GM23248 (cell line): ENCODE measurements around the gene CLEC18A. TPM values are rescaled to one million over a fixed set of nuclear protein-coding genes. Genes with fewer than 3 reads are reported as not detected.
"Not testable (repeated sequence)": the region's sequence is repeated elsewhere in the genome, so short reads cannot be mapped to it uniquely, and the experiment has no call there.

Experiments used
- DNase-seq: peaks from one replicate; pipeline ENCODE4 v3.0.0-alpha.2; 2015
- H2AFZ ChIP-seq: fragments of 200-600 bp; sonication (generic); 2 replicates; pipeline ENCODE4 v1.6.1; 2016; ENCODE audit warnings: antibody characterized with exemption
- H3F3A ChIP-seq: fragments of 200-600 bp; sonication (generic); 2 replicates; pipeline ENCODE4 v1.6.1; 2016; ENCODE audit warnings: mild to moderate bottlenecking, antibody characterized with exemption, mixed run types; ENCODE audit not compliant: insufficient read depth
- H3K27ac ChIP-seq: fragments of 200-600 bp; sonication (generic); 2 replicates; pipeline ENCODE4 v1.5.1; 2016; ENCODE audit warnings: mild to moderate bottlenecking
- H3K27me3 ChIP-seq: fragments of 200-600 bp; sonication (generic); replicated peaks from 2 replicates; pipeline ENCODE4 v1.6.1; 2016; ENCODE audit warnings: mild to moderate bottlenecking; ENCODE audit not compliant: insufficient read depth
- H3K36me3 ChIP-seq: fragments of 200-600 bp; sonication (generic); 2 replicates; pipeline ENCODE4 v1.6.1; 2016; ENCODE audit warnings: low read depth, mild to moderate bottlenecking
- H3K4me1 ChIP-seq: fragments of 200-600 bp; sonication (generic); 2 replicates; pipeline ENCODE4 v1.6.1; 2016; ENCODE audit warnings: mild to moderate bottlenecking; ENCODE audit not compliant: insufficient read depth
- H3K4me2 ChIP-seq: fragments of 200-600 bp; sonication (generic); one replicate; pipeline ENCODE4 v1.6.1; 2016; ENCODE audit warnings: mild to moderate bottlenecking; ENCODE audit not compliant: unreplicated experiment
- H3K4me3 ChIP-seq: fragments of 200-600 bp; sonication (generic); 2 replicates; pipeline ENCODE4 v1.5.1; 2016; ENCODE audit warnings: mild to moderate bottlenecking
- H3K79me2 ChIP-seq: fragments of 200-600 bp; sonication (generic); 2 replicates; pipeline ENCODE4 v1.6.1; 2016; ENCODE audit warnings: mild to moderate bottlenecking; ENCODE audit not compliant: insufficient read depth
- H3K9ac ChIP-seq: fragments of 200-600 bp; sonication (generic); 2 replicates; pipeline ENCODE4 v1.6.1; 2016; ENCODE audit warnings: mild to moderate bottlenecking
- H3K9me2 ChIP-seq: fragments of 200-600 bp; sonication (generic); 2 replicates; pipeline ENCODE4 v1.6.1; 2016; ENCODE audit warnings: mixed run types, mild to moderate bottlenecking, moderate library complexity; ENCODE audit not compliant: insufficient read depth
- H3K9me3 ChIP-seq: fragments of 200-600 bp; sonication (generic); one replicate; pipeline ENCODE4 v1.6.1; 2017; ENCODE audit warnings: low read depth
- H4K20me1 ChIP-seq: fragments of 200-600 bp; sonication (generic); 2 replicates; pipeline ENCODE4 v1.6.0; 2016; ENCODE audit not compliant: insufficient read depth
- EZH2 ChIP-seq: fragments of 200-600 bp; sonication (generic); IDR thresholded peaks from 2 replicates; pipeline ENCODE4 v1.6.1; 2018; ENCODE audit warnings: antibody characterized with exemption, mild to moderate bottlenecking; ENCODE audit not compliant: insufficient read depth, poor library complexity, severe bottlenecking
- EZH2phosphoT487 ChIP-seq: fragments of 200-600 bp; sonication (generic); IDR thresholded peaks from 2 replicates; pipeline ENCODE4 v1.6.1; 2018; ENCODE audit warnings: antibody characterized with exemption, moderate library complexity, mild to moderate bottlenecking, low read depth; ENCODE audit not compliant: insufficient read depth
- WGBS, 2 experiments: methylation state at CpG; one replicate each; pipeline ENCODE4 v1.1.6; 2015 to 2017; ENCODE audit warnings: low lambda C conversion rate in 2 of 2, low coverage in 1 of 2; ENCODE audit errors: missing lambda C conversion rate in 2 of 2; 5-methylcytosine and 5-hydroxymethylcytosine counted together
- in situ Hi-C: fragments of 300-500 bp; cut with MboI; formaldehyde crosslinking; loops from 2 replicates; pipeline ENCODE4 v1.15.0; 2020
- polyA plus RNA-seq: library from polyadenylated mRNA; unstranded; fragments of >200 nt; fragmentation: Nextera tagmentation; extraction: Ambion mirVana; gene quantifications from 2 replicates; pipeline ENCODE4 v1.2.1, GENCODE V29; 2016
- total RNA-seq: library from RNA; depleted of rRNA; stranded (reverse); fragments of >200 nt; shearing (Covaris generic); gene quantifications from 2 replicates; pipeline ENCODE4 v1.2.3, GENCODE V29; 2014; rRNA removed

Gene CLEC18A
- total RNA-seq (0.43 TPM in 1 of 2 replicates, not detected in the other), polyA plus RNA-seq (0.10 and 0.13 TPM in 2 replicates)

- H4K20me1 ChIP-seq, H3K27ac ChIP-seq, H3F3A ChIP-seq, H3K4me3 ChIP-seq, in situ Hi-C loops, H3K36me3 ChIP-seq, H3K9me2 ChIP-seq, H2AFZ ChIP-seq, H3K4me2 ChIP-seq, H3K9ac ChIP-seq, H3K79me2 ChIP-seq, H3K27me3 ChIP-seq, H3K4me1 ChIP-seq, DNase-seq, H3K9me3 ChIP-seq: not testable (repeated sequence)
- 83 to 94% methylated on average over 1 to 4 of the region's 26 CpGs for WGBS, 2 experiments
Observed at GRCh38 chr16:69951017-69951671, at the start of gene CLEC18A. CLEC18A (plus strand) TSS chr16:69951334; CDS start chr16:69951367, 33 bp downstream.

GRCh38 chr16:69903865-69904415, 47.2 kb upstream of the CLEC18A start:
- in situ Hi-C loops: no loop called here
- Histone ChIP-seq H3K4me2 (no peak overlapping the region), H3K4me1 (peaks cover 27% of the 10 kb centered on the region), H2AFZ (no peak overlapping the region), H3K9me3 (no peaks in the 10 kb centered on the region), H3K36me3 (no peaks in the 10 kb centered on the region), H4K20me1 (no peaks in the 10 kb centered on the region), H3K27ac (no peak overlapping the region), H3F3A (peaks cover 12% of the 10 kb centered on the region; the same call in 1 of the 2 replicates), H3K27me3 (no peaks in the 10 kb centered on the region), H3K9me2 (no peaks in the 10 kb centered on the region), H3K4me3 (no peak overlapping the region), H3K79me2 (no peaks in the 10 kb centered on the region), H3K9ac (no peak overlapping the region)
- no peak for TF ChIP-seq EZH2
- no peak for TF ChIP-seq EZH2phosphoT487
- 60 to 61% methylated on average over 8 of the region's 8 CpGs for WGBS, 2 experiments
- no peak for DNase-seq

- 67% methylated on average over 9 of the region's 9 CpGs for WGBS, 2 experiments
- no peak overlapping the region for H3K27ac ChIP-seq
- H3K9me2 ChIP-seq: no peaks in the 10 kb centered on the region
- H2AFZ ChIP-seq: no peak overlapping the region
- peaks cover 27% of the 10 kb centered on the region for H3K4me1 ChIP-seq
- H3K79me2 ChIP-seq: no peaks in the 10 kb centered on the region
- H3K4me2 ChIP-seq: no peak overlapping the region
- peaks cover 12% of the 10 kb centered on the region; the same call in 1 of the 2 replicates for H3F3A ChIP-seq
- no peaks in the 10 kb centered on the region for H4K20me1 ChIP-seq
- no peak overlapping the region for H3K9ac ChIP-seq
- H3K27me3 ChIP-seq: no peaks in the 10 kb centered on the region
- no peaks in the 10 kb centered on the region for H3K36me3 ChIP-seq
- H3K4me3 ChIP-seq: no peak overlapping the region
- in situ Hi-C loops: no loop called here
- H3K9me3 ChIP-seq: no peaks in the 10 kb centered on the region
- no peak for TF ChIP-seq EZH2
- no peak for TF ChIP-seq EZH2phosphoT487
- DNase-seq: no peak
Observed at GRCh38 chr16:69904495-69905170, 46.5 kb upstream of the CLEC18A start.

- no peak overlapping the region for H2AFZ ChIP-seq
- H4K20me1 ChIP-seq: no peaks in the 10 kb centered on the region
- no peak overlapping the region for H3K27ac ChIP-seq
- in situ Hi-C loops: no loop called here
- no peaks in the 10 kb centered on the region for H3K36me3 ChIP-seq
- H3F3A ChIP-seq: peaks cover 12% of the 10 kb centered on the region; the same call in 1 of the 2 replicates
- H3K4me1 ChIP-seq: peaks cover 27% of the 10 kb centered on the region
- no peak for TF ChIP-seq EZH2phosphoT487
- no peak for TF ChIP-seq EZH2
- H3K9me3 ChIP-seq: no peaks in the 10 kb centered on the region
- no peak for DNase-seq
- no peaks in the 10 kb centered on the region for H3K79me2 ChIP-seq
- WGBS, 2 experiments: 56 to 61% methylated on average over 2 of the region's 2 CpGs
- no peaks in the 10 kb centered on the region for H3K27me3 ChIP-seq
- H3K9me2 ChIP-seq: no peaks in the 10 kb centered on the region
- H3K4me2 ChIP-seq: no peak overlapping the region
- no peak overlapping the region for H3K9ac ChIP-seq
- no peak overlapping the region for H3K4me3 ChIP-seq
Observed at GRCh38 chr16:69905171-69905555, 46.0 kb upstream of the CLEC18A start.
